H54 (cell line): ENCODE results near the gene SPATA31D1.

Experiments
- DNase-seq: peaks from one replicate; pipeline ENCODE4 v3.0.0; 2011; ENCODE audit warnings: low spot score, mixed read lengths; ENCODE audit not compliant: insufficient read length
- FAIRE-seq: peaks from 3 replicates; lab custom pipeline; 2011; peaks lifted over from hg19 to GRCh38; lab: Jason Lieb, UNC
- POLR2A ChIP-seq: IDR thresholded peaks from 2 replicates; pipeline ENCODE4 v1.6.1; 2011; ENCODE audit warnings: low read depth, mild to moderate bottlenecking, low read length

The SPATA31D1 gene

GRCh38 chr9:81989700-81990099 lies 1.1 kb downstream of the SPATA31D1 start:
- no peak for TF ChIP-seq POLR2A
- DNase-seq (no peak), FAIRE-seq (no peak)

GRCh38 chr9:81993656-81994055 lies 5.1 kb downstream of the SPATA31D1 start:
- FAIRE-seq (no peak), DNase-seq (no peak)
- TF ChIP-seq POLR2A, result no peak

GRCh38 chr9:81999806-82000205 lies 11.2 kb downstream of the SPATA31D1 start:
- DNase-seq, result no peak
- no peak for FAIRE-seq
- TF ChIP-seq POLR2A, result no peak

- no peak for TF ChIP-seq POLR2A
- DNase-seq, result no peak
- FAIRE-seq, result peak; percentile 23
Measured at GRCh38 chr9:82010711-82011110, 22.1 kb downstream of the SPATA31D1 start.

- no peak for TF ChIP-seq POLR2A
- no peak for FAIRE-seq
- no peak for DNase-seq
Measured at GRCh38 chr9:82011133-82011532, 22.6 kb downstream of the SPATA31D1 start.

- DNase-seq (no peak), FAIRE-seq (no peak)
- no peak for TF ChIP-seq POLR2A
Measured at GRCh38 chr9:82012276-82012675, 23.7 kb downstream of the SPATA31D1 start.

GRCh38 chr9:82020331-82020730 lies 31.8 kb downstream of the SPATA31D1 start:
- no peak for TF ChIP-seq POLR2A
- FAIRE-seq (no peak), DNase-seq (no peak)

- peak; percentile 6 for DNase-seq
- peak; percentile 97 for FAIRE-seq
- TF ChIP-seq POLR2A, result no peak
Measured at GRCh38 chr9:82021198-82021597, 32.6 kb downstream of the SPATA31D1 start.

- no peak for DNase-seq
- FAIRE-seq, result no peak
- no peak for TF ChIP-seq POLR2A
Measured at GRCh38 chr9:82022121-82022520, 33.5 kb downstream of the SPATA31D1 start.

- FAIRE-seq, result no peak
- DNase-seq, result no peak
- no peak for TF ChIP-seq POLR2A
Measured at GRCh38 chr9:82024908-82025307, 36.3 kb downstream of the SPATA31D1 start.

- TF ChIP-seq POLR2A, result no peak
- DNase-seq (peak; percentile 22), FAIRE-seq (peak; percentile 96)
Measured at GRCh38 chr9:82031538-82032280, 43.1 kb downstream of the SPATA31D1 start.

GRCh38 chr9:82034956-82035731 lies 46.6 kb downstream of the SPATA31D1 start:
- no peak for TF ChIP-seq POLR2A
- FAIRE-seq (peak; percentile 83), DNase-seq (no peak)

GRCh38 chr9:82036086-82036485 lies 47.5 kb downstream of the SPATA31D1 start:
- DNase-seq (no peak), FAIRE-seq (no peak)
- no peak for TF ChIP-seq POLR2A

- DNase-seq (no peak), FAIRE-seq (peak; percentile 62)
- no peak for TF ChIP-seq POLR2A
Measured at GRCh38 chr9:82037126-82037525, 48.6 kb downstream of the SPATA31D1 start.
